GM12878 (cell line): ENCODE data around the gene TSHZ1. TPM values are rescaled to one million over a fixed set of nuclear protein-coding genes. Genes with fewer than 3 reads are reported as not detected.

Source experiments
- ATAC-seq: fragments of 200-7000 bp; cut with Tn5 transposase; 3 replicates; pipeline ENCODE4 v1.9.1; 2020; ENCODE audit warnings: mild to moderate bottlenecking, moderate library complexity
- BruUV-seq: library from RNA; stranded (reverse); fragments of 400-500 nt; replicated peaks from 2 replicates; lab custom pipeline; 2021; lab: Mats Ljungman, UMichigan
- CTCF ChIA-PET: fragments of 300-600 bp; sonication (Branson Sonifier 250); formaldehyde crosslinking; extraction: SDS; loops from one replicate; lab custom pipeline; 2021; ENCODE audit warnings: inconsistent platforms; lab: Yijun Ruan, JAX
- POLR2A ChIA-PET: fragments of 350-600 bp; formaldehyde crosslinking; extraction: SDS; loops from one replicate; lab custom pipeline; 2021; ENCODE audit warnings: inconsistent platforms; lab: Charles Lee
- RAD21 ChIA-PET: fragments of 300-600 bp; sonication (Branson Sonifier 250); formaldehyde crosslinking; loops from one replicate; lab custom pipeline; 2023; ENCODE audit warnings: antibody characterized with exemption; ENCODE audit not compliant: unreplicated experiment; lab: Charles Lee
- SMC1A ChIA-PET: fragments of 300-600 bp; sonication (Branson Sonifier 250); formaldehyde crosslinking; loops from one replicate; lab custom pipeline; 2023; ENCODE audit not compliant: unreplicated experiment, uncharacterized antibody; lab: Charles Lee
- DNase-seq: peaks from one replicate; pipeline ENCODE4 v3.0.0-alpha.2; 2011; ENCODE audit warnings: low read depth, low spot score
- FAIRE-seq: peaks from 3 replicates; lab custom pipeline; 2011; peaks lifted over from hg19 to GRCh38; lab: Jason Lieb, UNC
- H2AFZ ChIP-seq: 2 replicates; pipeline ENCODE4 v1.6.0; 2011; ENCODE audit warnings: low read depth, low read length, control low read depth; ENCODE audit not compliant: control insufficient read depth
- H3K27ac ChIP-seq: 2 replicates; pipeline ENCODE4 v1.5.1; 2011; ENCODE audit warnings: control low read depth; ENCODE audit not compliant: control insufficient read depth, insufficient read depth
- H3K27me3 ChIP-seq, 2 experiments: replicated peaks in 1 of 2; 2 replicates each; pipeline versions ENCODE4 v1.6.0 to v1.6.1; 2011; ENCODE audit warnings: low read length in 1 of 2; ENCODE audit not compliant: control insufficient read depth in 2 of 2, insufficient read depth in 2 of 2
- H3K36me3 ChIP-seq, 2 experiments: 2 replicates each; pipeline ENCODE4 v1.5.1; 2011; ENCODE audit warnings: low read length in 1 of 2; ENCODE audit not compliant: control insufficient read depth in 2 of 2, insufficient read depth in 2 of 2
- H3K4me1 ChIP-seq: 2 replicates; pipeline ENCODE4 v1.6.1; 2011; ENCODE audit warnings: mild to moderate bottlenecking, low read length, moderate library complexity, mixed read lengths; ENCODE audit not compliant: control insufficient read depth, insufficient read depth
- H3K4me2 ChIP-seq: 2 replicates; pipeline ENCODE4 v1.6.0; 2011; ENCODE audit warnings: control low read depth; ENCODE audit not compliant: control insufficient read depth, insufficient read depth
- H3K4me3 ChIP-seq: fragments of 200-600 bp; sonication (generic); 2 replicates; pipeline ENCODE4 v1.5.1; 2016
- H3K79me2 ChIP-seq: 2 replicates; pipeline ENCODE4 v1.6.0; 2011; ENCODE audit warnings: low read length; ENCODE audit not compliant: control insufficient read depth, insufficient read depth
- H3K9ac ChIP-seq: 2 replicates; pipeline ENCODE4 v1.8.0; 2011; ENCODE audit warnings: low read length, control low read depth, mixed read lengths; ENCODE audit not compliant: control insufficient read depth, insufficient read depth
- H3K9me3 ChIP-seq: replicated peaks from 3 replicates; pipeline ENCODE4 v1.5.1; 2011; ENCODE audit warnings: mild to moderate bottlenecking, low read length; ENCODE audit not compliant: control insufficient read depth, insufficient read depth
- H4K20me1 ChIP-seq: 2 replicates; pipeline ENCODE4 v1.6.0; 2011; ENCODE audit not compliant: control insufficient read depth, insufficient read depth
- EP300 ChIP-seq, 2 experiments: fragments of 150-350 bp in 1 of 2; IDR thresholded peaks; 2 replicates each; pipeline ENCODE4 v1.6.1; 2011 to 2012; ENCODE audit warnings: low read depth in 2 of 2, low read length in 2 of 2, borderline replicate concordance in 1 of 2, improper control_type of control experiment in 1 of 2, inconsistent platforms in 1 of 2; ENCODE audit not compliant: control insufficient read depth in 1 of 2
- IKZF2 ChIP-seq, 2 experiments: fragments of 450-650 bp; IDR thresholded peaks; 2 replicates each; pipeline ENCODE4 v1.6.1; 2017; ENCODE audit warnings: mild to moderate bottlenecking in 2 of 2, moderate library complexity in 2 of 2
- IRF4 ChIP-seq: IDR thresholded peaks from 2 replicates; pipeline ENCODE4 v1.6.1; 2011; ENCODE audit warnings: low read depth, low read length
- STAT3 ChIP-seq: IDR thresholded peaks from 2 replicates; pipeline ENCODE4 v1.6.1; 2011; ENCODE audit warnings: low read depth, low read length, improper control_type of control experiment
- TBL1XR1 ChIP-seq: IDR thresholded peaks from 2 replicates; pipeline ENCODE4 v1.6.1; 2012; ENCODE audit warnings: low read depth, low read length, improper control_type of control experiment
- WRNIP1 ChIP-seq: IDR thresholded peaks from 2 replicates; pipeline ENCODE4 v1.6.1; 2011; ENCODE audit warnings: low read depth, low read length, improper control_type of control experiment, borderline replicate concordance
- ZSCAN29 ChIP-seq: fragments of 450-650 bp; IDR thresholded peaks from 2 replicates; pipeline ENCODE4 v1.6.1; 2017; ENCODE audit warnings: mild to moderate bottlenecking, moderate library complexity
- WGBS: methylation state at CpG from one replicate; pipeline ENCODE4 v1.1.6; 2016; ENCODE audit warnings: low lambda C conversion rate; ENCODE audit not compliant: insufficient replicate concordance, insufficient coverage; ENCODE audit errors: missing lambda C conversion rate; 5-methylcytosine and 5-hydroxymethylcytosine counted together
- in situ Hi-C: fragments of 300-500 bp; cut with MboI; formaldehyde crosslinking; loops from 9 replicates; pipeline ENCODE4 v1.14.3; 2018; ENCODE audit warnings: mixed read lengths
- intact Hi-C: fragments of 100-400 bp; cut with micrococcal nuclease; formaldehyde crosslinking; loops from one replicate; pipeline ENCODE4 v1.14.2; 2022; ENCODE audit not compliant: unreplicated experiment
- polyA plus RNA-seq, 11 experiments: library from polyadenylated mRNA; depleted of rRNA in 4 of 11; unstranded in 6 of 11; stranded (reverse) in 5 of 11; fragments of >200 nt; fragmentation: Nextera tagmentation in 4 of 11; fragmentation: Illumina TruSeq in 1 of 11; extraction: Ambion mirVana in 4 of 11; extraction: Trizol in 1 of 11; gene quantifications; 1 replicate in 1 of 11; 2 replicates in 10 of 11; pipeline versions ENCODE4 v1.2.1 to v1.2.3, GENCODE V29; 2011 to 2016; ENCODE audit warnings: inconsistent platforms in 2 of 11, missing spikeins in 2 of 11, low read depth in 1 of 11
- total RNA-seq, 4 experiments: library from RNA; depleted of rRNA in 3 of 4; stranded (reverse); fragments of >200 nt in 3 of 4; fragmentation: Illumina TruSeq in 1 of 4; extraction: Trizol in 1 of 4; gene quantifications; 2 replicates each; pipeline versions ENCODE4 v1.2.1 to v1.2.3, GENCODE V29; 2013 to 2021
- TF ChIP-seq, protein P1 (sequence below): fragments of 450-650 bp; formaldehyde crosslinking; IDR thresholded peaks from 2 replicates; pipeline ENCODE4 v1.5.0; 2022; ENCODE audit warnings: mild to moderate bottlenecking, missing genetic modification characterization
- TF ChIP-seq, protein P2 (sequence below): fragments of 450-650 bp; IDR thresholded peaks from 2 replicates; pipeline ENCODE4 v1.6.1; 2018; ENCODE audit warnings: mild to moderate bottlenecking, low read depth, moderate library complexity; ENCODE audit not compliant: partially characterized antibody
- TF ChIP-seq, protein P3 (sequence below), 3 experiments: IDR thresholded peaks in 2 of 3; conservative IDR thresholded peaks in 1 of 3; 2 replicates each; pipeline ENCODE4 v1.5.1; 2011; ENCODE audit warnings: low read depth in 3 of 3, low read length in 3 of 3, mild to moderate bottlenecking in 3 of 3, control low read depth in 2 of 3, moderate library complexity in 2 of 3, inconsistent platforms in 1 of 3, mixed read lengths in 1 of 3; ENCODE audit not compliant: control insufficient read depth in 2 of 3, insufficient read depth in 1 of 3; ENCODE audit errors: extremely low read depth in 1 of 3
- TF ChIP-seq, protein P4 (sequence below): fragments of 450-650 bp; IDR thresholded peaks from 2 replicates; pipeline ENCODE4 v1.6.1; 2017; ENCODE audit warnings: mild to moderate bottlenecking, moderate library complexity

The TSHZ1 gene
- total and polyA plus RNA-seq, 10 of the 15 experiments (the other 5 are each of a cell fraction or from before 2014, with no cell fraction given): 2.2 to 15.2 (median 5.1) TPM

DNA sequence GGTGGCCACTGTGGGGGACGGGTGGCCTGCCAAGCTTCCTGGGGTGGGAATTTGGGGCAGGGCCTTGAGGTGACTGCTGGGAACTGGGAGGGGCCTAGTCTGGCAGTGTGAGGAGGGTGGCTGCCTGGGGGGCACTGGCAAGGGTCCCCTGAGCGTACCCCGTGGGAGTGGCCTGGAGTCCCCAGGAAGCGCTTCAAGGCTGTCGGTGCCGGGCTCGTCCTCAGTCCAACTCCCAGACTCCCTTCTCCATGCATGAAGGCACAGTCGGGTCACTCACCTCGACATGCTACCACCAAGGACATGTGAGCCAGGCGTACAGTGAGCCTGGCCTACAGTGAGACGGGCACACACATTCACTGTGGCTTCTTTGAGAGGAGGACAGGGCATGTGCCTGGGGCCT lies 111.6 kb downstream of the TSHZ1 start:
- no TSS peak for BruUV-seq
- Histone ChIP-seq H3K36me3 (no peaks in the 10 kb centered on the region), H4K20me1 (no peaks in the 10 kb centered on the region), H3K9ac (no peak overlapping the region), H3K4me3 (no peak overlapping the region), H3K27ac (no peak overlapping the region), H2AFZ (no peak overlapping the region), H3K79me2 (no peaks in the 10 kb centered on the region), H3K4me1 (no peaks in the 10 kb centered on the region), H3K4me2 (no peak overlapping the region), H3K9me3 (no peaks in the 10 kb centered on the region; the same call in 1 of the 3 replicates), H3K27me3 (no peaks in the 10 kb centered on the region)
- SMC1A ChIA-PET: no interaction called here
- in situ Hi-C loops: no loop called here
- RAD21 ChIA-PET: no interaction called here
- WGBS: 61% methylated on average over 11 of the region's 11 CpGs
- FAIRE-seq (no peak), ATAC-seq (no peak), DNase-seq (no peak)
- intact Hi-C loops: no loop called here
- POLR2A ChIA-PET: no interaction called here
- TF ChIP-seq, protein P1, sequence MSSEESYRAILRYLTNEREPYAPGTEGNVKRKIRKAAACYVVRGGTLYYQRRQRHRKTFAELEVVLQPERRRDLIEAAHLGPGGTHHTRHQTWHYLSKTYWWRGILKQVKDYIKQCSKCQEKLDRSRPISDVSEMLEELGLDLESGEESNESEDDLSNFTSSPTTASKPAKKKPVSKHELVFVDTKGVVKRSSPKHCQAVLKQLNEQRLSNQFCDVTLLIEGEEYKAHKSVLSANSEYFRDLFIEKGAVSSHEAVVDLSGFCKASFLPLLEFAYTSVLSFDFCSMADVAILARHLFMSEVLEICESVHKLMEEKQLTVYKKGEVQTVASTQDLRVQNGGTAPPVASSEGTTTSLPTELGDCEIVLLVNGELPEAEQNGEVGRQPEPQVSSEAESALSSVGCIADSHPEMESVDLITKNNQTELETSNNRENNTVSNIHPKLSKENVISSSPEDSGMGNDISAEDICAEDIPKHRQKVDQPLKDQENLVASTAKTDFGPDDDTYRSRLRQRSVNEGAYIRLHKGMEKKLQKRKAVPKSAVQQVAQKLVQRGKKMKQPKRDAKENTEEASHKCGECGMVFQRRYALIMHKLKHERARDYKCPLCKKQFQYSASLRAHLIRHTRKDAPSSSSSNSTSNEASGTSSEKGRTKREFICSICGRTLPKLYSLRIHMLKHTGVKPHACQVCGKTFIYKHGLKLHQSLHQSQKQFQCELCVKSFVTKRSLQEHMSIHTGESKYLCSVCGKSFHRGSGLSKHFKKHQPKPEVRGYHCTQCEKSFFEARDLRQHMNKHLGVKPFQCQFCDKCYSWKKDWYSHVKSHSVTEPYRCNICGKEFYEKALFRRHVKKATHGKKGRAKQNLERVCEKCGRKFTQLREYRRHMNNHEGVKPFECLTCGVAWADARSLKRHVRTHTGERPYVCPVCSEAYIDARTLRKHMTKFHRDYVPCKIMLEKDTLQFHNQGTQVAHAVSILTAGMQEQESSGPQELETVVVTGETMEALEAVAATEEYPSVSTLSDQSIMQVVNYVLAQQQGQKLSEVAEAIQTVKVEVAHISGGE: no peak
- TF ChIP-seq, protein P2, sequence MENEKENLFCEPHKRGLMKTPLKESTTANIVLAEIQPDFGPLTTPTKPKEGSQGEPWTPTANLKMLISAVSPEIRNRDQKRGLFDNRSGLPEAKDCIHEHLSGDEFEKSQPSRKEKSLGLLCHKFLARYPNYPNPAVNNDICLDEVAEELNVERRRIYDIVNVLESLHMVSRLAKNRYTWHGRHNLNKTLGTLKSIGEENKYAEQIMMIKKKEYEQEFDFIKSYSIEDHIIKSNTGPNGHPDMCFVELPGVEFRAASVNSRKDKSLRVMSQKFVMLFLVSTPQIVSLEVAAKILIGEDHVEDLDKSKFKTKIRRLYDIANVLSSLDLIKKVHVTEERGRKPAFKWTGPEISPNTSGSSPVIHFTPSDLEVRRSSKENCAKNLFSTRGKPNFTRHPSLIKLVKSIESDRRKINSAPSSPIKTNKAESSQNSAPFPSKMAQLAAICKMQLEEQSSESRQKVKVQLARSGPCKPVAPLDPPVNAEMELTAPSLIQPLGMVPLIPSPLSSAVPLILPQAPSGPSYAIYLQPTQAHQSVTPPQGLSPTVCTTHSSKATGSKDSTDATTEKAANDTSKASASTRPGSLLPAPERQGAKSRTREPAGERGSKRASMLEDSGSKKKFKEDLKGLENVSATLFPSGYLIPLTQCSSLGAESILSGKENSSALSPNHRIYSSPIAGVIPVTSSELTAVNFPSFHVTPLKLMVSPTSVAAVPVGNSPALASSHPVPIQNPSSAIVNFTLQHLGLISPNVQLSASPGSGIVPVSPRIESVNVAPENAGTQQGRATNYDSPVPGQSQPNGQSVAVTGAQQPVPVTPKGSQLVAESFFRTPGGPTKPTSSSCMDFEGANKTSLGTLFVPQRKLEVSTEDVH: no peak
- TF ChIP-seq, protein P3, sequence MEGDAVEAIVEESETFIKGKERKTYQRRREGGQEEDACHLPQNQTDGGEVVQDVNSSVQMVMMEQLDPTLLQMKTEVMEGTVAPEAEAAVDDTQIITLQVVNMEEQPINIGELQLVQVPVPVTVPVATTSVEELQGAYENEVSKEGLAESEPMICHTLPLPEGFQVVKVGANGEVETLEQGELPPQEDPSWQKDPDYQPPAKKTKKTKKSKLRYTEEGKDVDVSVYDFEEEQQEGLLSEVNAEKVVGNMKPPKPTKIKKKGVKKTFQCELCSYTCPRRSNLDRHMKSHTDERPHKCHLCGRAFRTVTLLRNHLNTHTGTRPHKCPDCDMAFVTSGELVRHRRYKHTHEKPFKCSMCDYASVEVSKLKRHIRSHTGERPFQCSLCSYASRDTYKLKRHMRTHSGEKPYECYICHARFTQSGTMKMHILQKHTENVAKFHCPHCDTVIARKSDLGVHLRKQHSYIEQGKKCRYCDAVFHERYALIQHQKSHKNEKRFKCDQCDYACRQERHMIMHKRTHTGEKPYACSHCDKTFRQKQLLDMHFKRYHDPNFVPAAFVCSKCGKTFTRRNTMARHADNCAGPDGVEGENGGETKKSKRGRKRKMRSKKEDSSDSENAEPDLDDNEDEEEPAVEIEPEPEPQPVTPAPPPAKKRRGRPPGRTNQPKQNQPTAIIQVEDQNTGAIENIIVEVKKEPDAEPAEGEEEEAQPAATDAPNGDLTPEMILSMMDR (IDR thresholded peaks at IDR 0.05 in 2 of 3, conservative IDR thresholded peaks at IDR 0.05 in 1 of 3; ENCODE audit: control insufficient read depth in 2 of 3, extremely low read depth in 1 of 3, insufficient read depth in 1 of 3, low read depth in 3 of 3, low read length in 3 of 3): no peak
- TF ChIP-seq IRF4 (no peak), TBL1XR1 (no peak), IKZF2 (IDR thresholded peaks at IDR 0.05) (no peak), ZSCAN29 (no peak), EP300 (IDR thresholded peaks at IDR 0.05; ENCODE audit: borderline replicate concordance in 1 of 2, control insufficient read depth in 1 of 2, low read depth in 2 of 2, low read length in 2 of 2) (no peak), WRNIP1 (no peak), STAT3 (no peak)
- TF ChIP-seq, protein P4, sequence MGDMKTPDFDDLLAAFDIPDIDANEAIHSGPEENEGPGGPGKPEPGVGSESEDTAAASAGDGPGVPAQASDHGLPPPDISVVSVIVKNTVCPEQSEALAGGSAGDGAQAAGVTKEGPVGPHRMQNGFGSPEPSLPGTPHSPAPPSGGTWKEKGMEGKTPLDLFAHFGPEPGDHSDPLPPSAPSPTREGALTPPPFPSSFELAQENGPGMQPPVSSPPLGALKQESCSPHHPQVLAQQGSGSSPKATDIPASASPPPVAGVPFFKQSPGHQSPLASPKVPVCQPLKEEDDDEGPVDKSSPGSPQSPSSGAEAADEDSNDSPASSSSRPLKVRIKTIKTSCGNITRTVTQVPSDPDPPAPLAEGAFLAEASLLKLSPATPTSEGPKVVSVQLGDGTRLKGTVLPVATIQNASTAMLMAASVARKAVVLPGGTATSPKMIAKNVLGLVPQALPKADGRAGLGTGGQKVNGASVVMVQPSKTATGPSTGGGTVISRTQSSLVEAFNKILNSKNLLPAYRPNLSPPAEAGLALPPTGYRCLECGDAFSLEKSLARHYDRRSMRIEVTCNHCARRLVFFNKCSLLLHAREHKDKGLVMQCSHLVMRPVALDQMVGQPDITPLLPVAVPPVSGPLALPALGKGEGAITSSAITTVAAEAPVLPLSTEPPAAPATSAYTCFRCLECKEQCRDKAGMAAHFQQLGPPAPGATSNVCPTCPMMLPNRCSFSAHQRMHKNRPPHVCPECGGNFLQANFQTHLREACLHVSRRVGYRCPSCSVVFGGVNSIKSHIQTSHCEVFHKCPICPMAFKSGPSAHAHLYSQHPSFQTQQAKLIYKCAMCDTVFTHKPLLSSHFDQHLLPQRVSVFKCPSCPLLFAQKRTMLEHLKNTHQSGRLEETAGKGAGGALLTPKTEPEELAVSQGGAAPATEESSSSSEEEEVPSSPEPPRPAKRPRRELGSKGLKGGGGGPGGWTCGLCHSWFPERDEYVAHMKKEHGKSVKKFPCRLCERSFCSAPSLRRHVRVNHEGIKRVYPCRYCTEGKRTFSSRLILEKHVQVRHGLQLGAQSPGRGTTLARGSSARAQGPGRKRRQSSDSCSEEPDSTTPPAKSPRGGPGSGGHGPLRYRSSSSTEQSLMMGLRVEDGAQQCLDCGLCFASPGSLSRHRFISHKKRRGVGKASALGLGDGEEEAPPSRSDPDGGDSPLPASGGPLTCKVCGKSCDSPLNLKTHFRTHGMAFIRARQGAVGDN: no peak
- CTCF ChIA-PET: no interaction called here
